Sigmoid colon (tissue), 7 donors: ENCODE measurements around the gene PIK3IP1. TPM values are rescaled to one million over a fixed set of nuclear protein-coding genes. Genes with fewer than 3 reads are reported as not detected.

Source experiments
- DNase-seq: peaks from one replicate; pipeline ENCODE4 v3.0.0-alpha.2; 2019
- H3K27ac ChIP-seq, 4 donors: fragments of 200-600 bp; sonication (generic); one replicate each; pipeline ENCODE4 v1.5.1; 2016 to 2019; ENCODE audit warnings: mild to moderate bottlenecking in 1 of 4
- H3K27me3 ChIP-seq, 3 donors: fragments of 200-600 bp; sonication (generic); one replicate each; pipeline ENCODE4 v1.5.1; 2019; ENCODE audit warnings: mild to moderate bottlenecking in 1 of 3
- H3K36me3 ChIP-seq, 4 donors: fragments of 200-600 bp; sonication (generic); one replicate each; pipeline ENCODE4 v1.5.1; 2016 to 2019
- H3K4me1 ChIP-seq, 4 donors: fragments of 200-600 bp; sonication (generic); one replicate each; pipeline ENCODE4 v1.5.1; 2017 to 2019
- H3K4me3 ChIP-seq, 4 donors: fragments of 200-600 bp; sonication (generic); one replicate each; pipeline ENCODE4 v1.5.1; 2017 to 2019; ENCODE audit warnings: mild to moderate bottlenecking in 2 of 4, moderate library complexity in 1 of 4
- H3K9me3 ChIP-seq, 4 donors: fragments of 200-600 bp in 3 of 4; sonication (generic) in 3 of 4; one replicate each; pipeline versions ENCODE4 v1.5.1 to v1.6.1; 2013 to 2019
- EP300 ChIP-seq, 4 donors: sonication (generic); formaldehyde crosslinking; IDR thresholded peaks; one replicate each; pipeline ENCODE4 v1.6.1; 2017; ENCODE audit warnings: antibody characterized with exemption in 4 of 4
- POLR2A ChIP-seq, 2 donors: fragments of 450-650 bp; IDR thresholded peaks; one replicate each; pipeline ENCODE4 v1.6.1; 2016; ENCODE audit warnings: antibody characterized with exemption in 2 of 2, mild to moderate bottlenecking in 2 of 2, moderate library complexity in 2 of 2
- POLR2AphosphoS5 ChIP-seq, 4 donors: sonication (generic); formaldehyde crosslinking; IDR thresholded peaks; one replicate each; pipeline ENCODE4 v1.6.1; 2017; ENCODE audit warnings: antibody characterized with exemption in 4 of 4
- WGBS, 2 donors: extraction: QIAGEN DNeasy Blood & Tissue Kit; methylation state at CpG; one replicate each; pipeline ENCODE4 v1.1.7; 2013; 5-methylcytosine and 5-hydroxymethylcytosine counted together
- intact Hi-C: fragments of 100-400 bp; cut with DNase I; formaldehyde crosslinking; loops from one replicate; pipeline ENCODE4 v1.15.1; 2023
- polyA plus RNA-seq, 3 donors: library from polyadenylated mRNA; stranded (reverse); fragments of 200-250 nt; gene quantifications; one replicate each; pipeline ENCODE4 v1.2.3, GENCODE V29; 2013
- total RNA-seq, 4 donors: library from RNA; depleted of rRNA; stranded (reverse); fragments of >200 nt; gene quantifications; one replicate each; pipeline ENCODE4 v1.1.0, GENCODE V29; 2016
- TF ChIP-seq, protein P1 (sequence below), 4 experiments: fragments of 450-650 bp in 3 of 4; fragments of 200-600 bp in 1 of 4; IDR thresholded peaks; one replicate each; pipeline ENCODE4 v1.5.1; 2016 to 2019; ENCODE audit warnings: antibody characterized with exemption in 4 of 4, mild to moderate bottlenecking in 3 of 4, moderate library complexity in 2 of 4
- donor health status: healthy with polysubstance abuse.
- donor health status: Bipolar disorder and iron deficiency.
- donor health status: healthy.

Gene PIK3IP1
- total and polyA plus RNA-seq, 7 donors: 5.8 to 87.6 (median 49.3) TPM

DNA sequence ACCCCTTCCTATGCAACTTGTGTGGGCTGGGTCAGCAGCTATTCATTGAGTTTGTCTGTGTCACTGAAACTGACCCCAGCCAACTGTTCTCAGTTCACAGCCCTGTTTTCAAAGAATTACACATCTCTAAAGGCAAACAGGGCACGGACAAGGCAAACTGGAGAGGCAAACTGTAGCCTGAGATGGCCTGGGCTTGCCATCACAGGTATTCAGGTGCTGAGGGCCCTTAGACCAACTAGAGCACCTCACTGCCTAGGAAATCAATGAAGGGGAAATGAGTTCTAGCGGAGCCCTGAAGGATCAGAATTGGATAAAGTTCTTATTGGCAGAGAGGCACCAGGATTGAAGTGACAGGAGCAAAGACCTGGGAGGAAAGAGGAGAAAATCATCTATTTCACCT is 24.0 kb downstream of the PIK3IP1 start:
- TF ChIP-seq EP300 (IDR thresholded peaks at IDR 0.05): no peak
- no peak for TF ChIP-seq POLR2A (IDR thresholded peaks at IDR 0.05)
- TF ChIP-seq, protein P1, sequence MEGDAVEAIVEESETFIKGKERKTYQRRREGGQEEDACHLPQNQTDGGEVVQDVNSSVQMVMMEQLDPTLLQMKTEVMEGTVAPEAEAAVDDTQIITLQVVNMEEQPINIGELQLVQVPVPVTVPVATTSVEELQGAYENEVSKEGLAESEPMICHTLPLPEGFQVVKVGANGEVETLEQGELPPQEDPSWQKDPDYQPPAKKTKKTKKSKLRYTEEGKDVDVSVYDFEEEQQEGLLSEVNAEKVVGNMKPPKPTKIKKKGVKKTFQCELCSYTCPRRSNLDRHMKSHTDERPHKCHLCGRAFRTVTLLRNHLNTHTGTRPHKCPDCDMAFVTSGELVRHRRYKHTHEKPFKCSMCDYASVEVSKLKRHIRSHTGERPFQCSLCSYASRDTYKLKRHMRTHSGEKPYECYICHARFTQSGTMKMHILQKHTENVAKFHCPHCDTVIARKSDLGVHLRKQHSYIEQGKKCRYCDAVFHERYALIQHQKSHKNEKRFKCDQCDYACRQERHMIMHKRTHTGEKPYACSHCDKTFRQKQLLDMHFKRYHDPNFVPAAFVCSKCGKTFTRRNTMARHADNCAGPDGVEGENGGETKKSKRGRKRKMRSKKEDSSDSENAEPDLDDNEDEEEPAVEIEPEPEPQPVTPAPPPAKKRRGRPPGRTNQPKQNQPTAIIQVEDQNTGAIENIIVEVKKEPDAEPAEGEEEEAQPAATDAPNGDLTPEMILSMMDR (IDR thresholded peaks at IDR 0.05): no peak
- TF ChIP-seq POLR2AphosphoS5 (IDR thresholded peaks at IDR 0.05): no peak
- peaks cover 0 to 5% (median 0%) of the 10 kb centered on the region in 4 donors for H3K4me1 ChIP-seq
- no peaks in the 10 kb centered on the region for H3K27me3 ChIP-seq
- no peak overlapping the region for H3K27ac ChIP-seq
- WGBS, 2 donors: 96 to 98% methylated on average over 2 of the region's 2 CpGs
- H3K36me3 ChIP-seq: peaks cover 0 to 51% (median 19%) of the 10 kb centered on the region in 4 donors
- no peaks in the 10 kb centered on the region for H3K9me3 ChIP-seq
- no peak overlapping the region for H3K4me3 ChIP-seq
- DNase-seq: no peak
- intact Hi-C loops: no loop called here

DNA sequence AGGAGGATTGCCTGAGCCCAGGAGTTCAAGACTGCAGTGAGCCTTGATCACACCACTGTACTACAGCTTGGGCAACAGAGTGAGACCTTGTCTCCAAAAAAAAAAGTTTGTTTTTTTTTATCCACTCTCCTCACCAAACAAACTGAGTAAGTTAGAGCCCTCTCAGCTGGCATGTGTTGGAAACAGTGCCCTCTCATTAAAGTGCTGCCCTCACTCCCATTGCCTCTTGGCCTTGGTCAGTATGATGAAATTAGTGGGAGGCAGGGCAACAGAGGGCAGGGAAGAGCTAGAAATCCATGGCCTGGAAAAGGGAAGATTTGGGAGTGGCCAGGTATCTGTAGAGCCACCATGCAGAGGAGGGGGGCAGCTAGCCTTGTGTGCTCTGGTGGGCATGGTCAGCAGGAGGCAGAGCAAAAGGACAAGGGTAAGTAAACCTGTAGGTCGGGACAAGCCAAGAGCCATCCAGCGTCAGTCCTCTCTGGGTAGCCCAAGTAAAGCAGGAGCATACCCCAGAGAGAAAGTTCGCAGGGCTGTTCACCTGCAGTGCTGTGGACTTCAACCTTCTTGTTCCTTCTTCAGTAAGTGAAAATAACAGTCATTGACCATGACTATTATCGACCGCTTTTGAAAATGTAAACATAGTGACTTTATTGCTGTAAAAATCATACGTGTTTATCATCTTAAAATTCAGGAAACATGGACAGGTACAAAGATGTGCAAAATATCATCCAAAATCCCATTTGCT is 28.2 kb downstream of the PIK3IP1 start:
- Histone ChIP-seq H3K36me3 (peaks cover 0 to 68% (median 33%) of the 10 kb centered on the region in 4 donors), H3K27me3 (no peaks in the 10 kb centered on the region), H3K4me1 (no peaks in the 10 kb centered on the region), H3K4me3 (no peak overlapping the region), H3K27ac (no peak overlapping the region), H3K9me3 (no peaks in the 10 kb centered on the region)
- intact Hi-C loops: no loop called here
- DNase-seq: no peak
- WGBS, 2 donors: 86 to 92% methylated on average over 6 of the region's 6 CpGs
- TF ChIP-seq EP300 (IDR thresholded peaks at IDR 0.05) (no peak), POLR2AphosphoS5 (IDR thresholded peaks at IDR 0.05) (no peak), POLR2A (IDR thresholded peaks at IDR 0.05) (no peak)
- TF ChIP-seq, protein P1 (IDR thresholded peaks at IDR 0.05): no peak

DNA sequence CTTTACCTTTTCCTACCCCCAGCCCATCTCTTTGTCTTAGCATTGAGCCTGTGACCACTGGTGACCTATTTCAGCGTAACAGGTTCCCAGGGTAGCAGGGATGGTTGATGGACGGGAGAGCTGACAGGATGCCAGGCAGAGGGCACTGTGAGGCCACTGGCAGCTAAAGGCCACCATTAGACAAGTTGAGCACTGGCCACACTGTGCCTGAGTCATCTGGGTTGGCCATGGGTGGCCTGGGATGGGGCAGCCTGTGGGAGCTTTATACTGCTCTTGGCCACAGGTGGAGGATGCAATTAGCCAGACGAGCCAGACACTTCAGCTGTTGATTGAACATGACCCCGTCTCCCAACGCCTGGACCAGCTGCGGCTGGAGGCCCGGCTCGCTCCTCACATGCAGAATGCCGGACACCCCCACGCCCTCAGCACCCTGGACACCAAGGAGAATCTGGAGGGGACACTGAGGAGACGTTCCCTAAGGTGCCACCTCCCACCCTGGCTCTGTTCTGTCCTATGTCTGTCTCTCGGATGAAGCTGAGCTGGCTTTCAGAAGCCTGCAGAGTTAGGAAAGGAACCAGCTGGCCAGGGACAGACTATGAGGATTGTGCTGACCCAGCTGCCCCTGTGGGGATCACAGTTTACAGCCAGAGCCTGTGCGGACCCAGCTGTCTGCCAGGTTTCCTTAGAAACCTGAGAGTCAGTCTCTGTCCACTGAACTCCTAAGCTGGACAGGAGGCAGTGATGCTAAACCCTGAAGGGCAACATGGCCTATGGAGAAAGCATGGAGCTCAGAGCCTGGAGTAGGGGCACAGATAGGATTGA is 29.8 kb downstream of the PIK3IP1 start:
- intact Hi-C loops: no loop called here
- Histone ChIP-seq H3K4me3 (no peak overlapping the region), H3K4me1 (no peaks in the 10 kb centered on the region), H3K27ac (no peak overlapping the region), H3K27me3 (no peaks in the 10 kb centered on the region), H3K36me3 (peaks cover 0 to 66% (median 25%) of the 10 kb centered on the region in 4 donors), H3K9me3 (no peaks in the 10 kb centered on the region)
- DNase-seq: no peak
- TF ChIP-seq, protein P1 (IDR thresholded peaks at IDR 0.05): no peak
- no peak for TF ChIP-seq POLR2A (IDR thresholded peaks at IDR 0.05)
- no peak for TF ChIP-seq POLR2AphosphoS5 (IDR thresholded peaks at IDR 0.05)
- no peak for TF ChIP-seq EP300 (IDR thresholded peaks at IDR 0.05)
- 84 to 89% methylated on average over 13 of the region's 13 CpGs for WGBS, 2 donors

DNA sequence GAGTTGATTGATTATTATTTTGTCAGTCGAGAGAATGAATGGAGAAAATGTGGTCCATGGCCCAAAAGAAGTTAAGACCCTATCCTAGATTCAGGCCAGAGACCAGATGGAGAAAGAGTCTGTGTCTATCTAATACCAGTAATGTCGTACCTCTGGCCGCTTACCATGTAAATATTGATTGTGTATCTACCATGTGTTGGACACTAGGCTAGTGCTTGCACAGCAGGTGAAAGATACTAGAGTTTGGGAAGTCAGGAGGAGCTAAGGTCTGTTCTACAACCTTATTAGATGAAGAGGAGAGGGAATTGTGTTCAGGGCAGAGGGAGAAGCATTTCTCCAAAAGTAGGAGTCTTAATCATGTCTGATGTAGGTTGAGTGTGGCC is 31.8 kb downstream of the PIK3IP1 start:
- Histone ChIP-seq H3K9me3 (no peaks in the 10 kb centered on the region), H3K36me3 (peaks cover 0 to 48% (median 20%) of the 10 kb centered on the region in 4 donors), H3K4me3 (no peak overlapping the region), H3K27me3 (no peaks in the 10 kb centered on the region), H3K4me1 (no peaks in the 10 kb centered on the region), H3K27ac (no peak overlapping the region)
- WGBS, 2 donors: 88 to 97% methylated on average over 3 of the region's 3 CpGs
- TF ChIP-seq EP300 (IDR thresholded peaks at IDR 0.05) (no peak), POLR2AphosphoS5 (IDR thresholded peaks at IDR 0.05) (no peak), POLR2A (IDR thresholded peaks at IDR 0.05) (no peak)
- TF ChIP-seq, protein P1 (IDR thresholded peaks at IDR 0.05): no peak
- DNase-seq: no peak
- intact Hi-C loops: no loop called here
